ENCODE results near the gene DCDC2.

DNA sequence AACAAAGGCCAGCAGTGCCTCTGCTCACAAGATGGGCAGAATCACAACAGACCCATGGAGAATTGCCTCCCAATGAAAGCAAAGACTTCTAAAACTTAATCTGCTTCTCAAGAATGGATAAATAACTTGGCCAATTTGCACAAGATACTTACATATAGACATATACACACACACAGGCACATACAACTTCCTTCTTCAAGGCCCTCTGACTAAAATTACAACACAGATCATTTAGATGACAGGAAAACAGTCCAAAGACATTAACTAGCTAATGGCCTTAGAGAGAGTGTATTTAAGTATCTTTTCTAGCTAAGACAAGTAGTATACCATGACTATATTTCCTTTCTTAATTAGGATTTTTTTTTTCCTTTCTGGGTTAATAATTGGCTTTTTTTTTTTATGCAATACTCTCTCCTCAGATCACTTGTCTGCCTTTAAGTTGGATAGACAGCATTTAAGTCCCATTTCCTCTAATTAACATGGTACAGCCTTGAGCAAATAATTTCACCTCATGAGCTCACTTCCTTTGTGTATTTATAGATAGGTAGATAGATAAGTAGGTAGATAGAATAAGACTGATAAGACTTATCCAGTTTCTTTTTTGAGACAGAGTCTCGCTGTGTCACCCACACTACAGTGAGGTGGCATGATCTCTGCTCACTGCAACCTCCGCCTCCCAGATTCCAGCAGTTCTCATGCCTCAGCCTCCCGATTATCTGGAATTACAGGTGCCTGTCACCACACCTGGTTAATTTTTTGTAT is 161.8 kb downstream of the DCDC2 start:
- no peak for TF ChIP-seq REST (IDR thresholded peaks at IDR 0.05; ENCODE audit: insufficient read depth in 1 of 2, low read depth in 2 of 2, low read length in 2 of 2)
- TF ChIP-seq TAF1 (IDR thresholded peaks at IDR 0.05; ENCODE audit: borderline replicate concordance, insufficient read depth, low read length) = no peak

Measured in PFSK-1 (cell line).